MM.1S (cell line): ENCODE results near the gene PLAC1.

ENCODE experiments used
- DNase-seq: peaks from one replicate; pipeline ENCODE4 v3.0.0-alpha.2; 2015
- H2AFZ ChIP-seq: fragments of 300-600 bp; sonication (generic); 2 replicates; pipeline ENCODE4 v1.6.0; 2016; ENCODE audit warnings: antibody characterized with exemption, low read length
- H3F3A ChIP-seq: fragments of 300-600 bp; sonication (generic); 2 replicates; pipeline ENCODE4 v1.6.1; 2016; ENCODE audit warnings: mild to moderate bottlenecking, antibody characterized with exemption, low read length, moderate library complexity, mixed read lengths; ENCODE audit not compliant: insufficient read depth
- H3K27ac ChIP-seq: fragments of 300-600 bp; sonication (generic); 2 replicates; pipeline ENCODE4 v1.5.1; 2016; ENCODE audit warnings: mild to moderate bottlenecking, low read length
- H3K27me3 ChIP-seq: fragments of 300-600 bp; sonication (generic); replicated peaks from 2 replicates; pipeline ENCODE4 v1.6.0; 2016; ENCODE audit warnings: low read length; ENCODE audit not compliant: insufficient read depth
- H3K36me3 ChIP-seq: fragments of 300-600 bp; sonication (generic); replicated peaks from 2 replicates; pipeline ENCODE4 v1.6.1; 2016; ENCODE audit warnings: mild to moderate bottlenecking, low read length, mixed read lengths; ENCODE audit not compliant: insufficient read depth
- H3K4me1 ChIP-seq: fragments of 300-600 bp; sonication (generic); 2 replicates; pipeline ENCODE4 v1.6.1; 2016; ENCODE audit warnings: low read length, mixed read lengths
- H3K4me2 ChIP-seq: fragments of 300-600 bp; sonication (generic); 2 replicates; pipeline ENCODE4 v1.6.0; 2016; ENCODE audit warnings: low read depth, low read length
- H3K4me3 ChIP-seq: fragments of 300-600 bp; sonication (generic); 2 replicates; pipeline ENCODE4 v1.5.1; 2016; ENCODE audit warnings: low read length, mixed read lengths
- H3K79me2 ChIP-seq: fragments of 300-600 bp; sonication (generic); 2 replicates; pipeline ENCODE4 v1.6.1; 2016; ENCODE audit warnings: mixed run types, low read length, mixed read lengths
- H3K9ac ChIP-seq: fragments of 300-600 bp; sonication (generic); 2 replicates; pipeline ENCODE4 v1.6.1; 2016; ENCODE audit warnings: low read length, mixed read lengths
- H3K9me2 ChIP-seq: fragments of 300-600 bp; sonication (generic); replicated peaks from 2 replicates; pipeline ENCODE4 v1.6.1; 2016; ENCODE audit warnings: mild to moderate bottlenecking, low read length, mixed read lengths; ENCODE audit not compliant: insufficient read depth
- H3K9me3 ChIP-seq: fragments of 300-600 bp; sonication (generic); replicated peaks from 2 replicates; pipeline ENCODE4 v1.6.1; 2016; ENCODE audit warnings: mild to moderate bottlenecking, low read length, mixed read lengths; ENCODE audit not compliant: insufficient read depth
- H4K20me1 ChIP-seq: fragments of 300-600 bp; sonication (generic); 2 replicates; pipeline ENCODE4 v1.6.1; 2016; ENCODE audit warnings: mild to moderate bottlenecking, low read length, moderate library complexity, mixed read lengths; ENCODE audit not compliant: insufficient read depth
- CTCF ChIP-seq: fragments of 300-600 bp; sonication (generic); IDR thresholded peaks from 2 replicates; pipeline ENCODE4 v1.5.1; 2016; ENCODE audit warnings: antibody characterized with exemption, low read length, mixed read lengths
- EZH2 ChIP-seq: fragments of 300-600 bp; sonication (generic); optimal IDR thresholded peaks from 2 replicates; pipeline ENCODE3; 2017; ENCODE audit warnings: low read depth, mild to moderate bottlenecking, antibody characterized with exemption, low read length, mixed read lengths
- EZH2phosphoT487 ChIP-seq: fragments of 300-600 bp; sonication (generic); IDR thresholded peaks from 2 replicates; pipeline ENCODE4 v1.6.1; 2018; ENCODE audit warnings: antibody characterized with exemption, low read length

Gene PLAC1

GRCh38 chrX:134670134-134670924, 12.1 kb upstream of the PLAC1 start:
- no peaks in the 10 kb centered on the region for H4K20me1 ChIP-seq
- H3K27ac ChIP-seq = no peak overlapping the region
- no peak for TF ChIP-seq CTCF
- no peak for TF ChIP-seq EZH2
- TF ChIP-seq EZH2phosphoT487 = no peak
- no peak overlapping the region for H3K9ac ChIP-seq
- no peak for DNase-seq
- no peaks in the 10 kb centered on the region for H3K36me3 ChIP-seq
- no peaks in the 10 kb centered on the region for H3K27me3 ChIP-seq
- no peaks in the 10 kb centered on the region for H3F3A ChIP-seq
- no peak overlapping the region for H2AFZ ChIP-seq
- no peak overlapping the region for H3K4me2 ChIP-seq
- no peaks in the 10 kb centered on the region for H3K79me2 ChIP-seq
- no peaks in the 10 kb centered on the region for H3K9me3 ChIP-seq
- H3K9me2 ChIP-seq = no peaks in the 10 kb centered on the region
- no peaks in the 10 kb centered on the region for H3K4me1 ChIP-seq
- no peak overlapping the region for H3K4me3 ChIP-seq

GRCh38 chrX:134669378-134670098, 11.3 kb upstream of the PLAC1 start:
- Histone ChIP-seq H3K9ac (no peak overlapping the region), H3F3A (no peaks in the 10 kb centered on the region), H3K27me3 (no peaks in the 10 kb centered on the region), H3K9me3 (no peaks in the 10 kb centered on the region), H3K79me2 (no peaks in the 10 kb centered on the region), H2AFZ (no peak overlapping the region), H3K27ac (no peak overlapping the region), H3K4me1 (no peaks in the 10 kb centered on the region), H3K9me2 (no peaks in the 10 kb centered on the region), H4K20me1 (no peaks in the 10 kb centered on the region), H3K36me3 (no peaks in the 10 kb centered on the region), H3K4me2 (no peak overlapping the region), H3K4me3 (no peak overlapping the region)
- no peak for DNase-seq
- TF ChIP-seq EZH2 (no peak), CTCF (no peak), EZH2phosphoT487 (no peak)

DNA sequence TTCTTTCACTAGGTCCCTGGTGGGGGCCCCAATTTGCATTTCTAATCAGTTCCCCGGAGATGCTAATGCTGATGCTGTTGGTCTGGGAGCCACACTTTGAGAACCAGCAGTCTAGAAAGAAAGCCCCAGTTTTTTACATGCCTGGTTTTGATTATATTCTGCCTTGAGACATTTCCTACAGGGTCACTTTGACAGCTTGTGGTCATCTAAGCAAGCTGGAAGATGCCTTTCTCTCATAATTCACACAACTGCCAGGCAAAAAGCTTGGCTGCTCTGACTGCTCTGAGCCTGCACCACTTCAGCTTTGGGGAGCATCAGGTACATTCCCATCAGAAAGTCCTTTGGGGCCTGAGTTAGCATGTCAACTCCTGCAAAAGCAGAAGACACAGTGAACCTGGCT, 5.9 kb upstream of the PLAC1 start:
- Histone ChIP-seq H3F3A (no peaks in the 10 kb centered on the region), H3K4me3 (no peak overlapping the region), H3K9me2 (no peaks in the 10 kb centered on the region), H3K27ac (no peak overlapping the region), H3K9ac (no peak overlapping the region), H4K20me1 (no peaks in the 10 kb centered on the region), H3K27me3 (no peaks in the 10 kb centered on the region), H3K36me3 (no peaks in the 10 kb centered on the region), H3K9me3 (no peaks in the 10 kb centered on the region), H3K79me2 (no peaks in the 10 kb centered on the region), H3K4me1 (peaks cover 3% of the 10 kb centered on the region; the same call in 1 of the 2 replicates), H3K4me2 (no peak overlapping the region), H2AFZ (no peak overlapping the region)
- no peak for DNase-seq
- TF ChIP-seq EZH2phosphoT487 = no peak
- TF ChIP-seq EZH2 = no peak
- TF ChIP-seq CTCF = no peak
